H9 (cell line): ENCODE results near the gene CORO7. TPM values are rescaled to one million over a fixed set of nuclear protein-coding genes. Genes with fewer than 3 reads are reported as not detected.

Experiments
- DNase-seq: peaks from one replicate; pipeline ENCODE4 v3.0.0-alpha.2; 2017
- H2AFZ ChIP-seq: one replicate; pipeline ENCODE4 v1.6.1; 2013; ENCODE audit warnings: mild to moderate bottlenecking, low read length, control low read depth, moderate library complexity
- H2AK5ac ChIP-seq: 2 replicates; pipeline ENCODE4 v1.6.1; 2013; ENCODE audit warnings: low read length, control low read depth, mixed read lengths; ENCODE audit not compliant: insufficient read length
- H2BK120ac ChIP-seq: one replicate; pipeline ENCODE4 v1.6.1; 2013; ENCODE audit warnings: low read depth, mild to moderate bottlenecking, low read length, control low read depth, inconsistent platforms; ENCODE audit not compliant: poor library complexity, severe bottlenecking
- H2BK12ac ChIP-seq: 2 replicates; pipeline ENCODE4 v1.6.1; 2013; ENCODE audit warnings: low read length, control low read depth, mixed read lengths, low read depth; ENCODE audit not compliant: insufficient read length
- H2BK15ac ChIP-seq: 2 replicates; pipeline ENCODE4 v1.6.1; 2013; ENCODE audit warnings: low read depth, low read length, control low read depth
- H2BK20ac ChIP-seq: one replicate; pipeline ENCODE4 v1.6.1; 2013; ENCODE audit warnings: low read depth, mild to moderate bottlenecking, low read length, control low read depth, inconsistent platforms; ENCODE audit not compliant: poor library complexity, severe bottlenecking
- H2BK5ac ChIP-seq: 2 replicates; pipeline ENCODE4 v1.6.1; 2013; ENCODE audit warnings: low read length, control low read depth, mixed read lengths; ENCODE audit not compliant: insufficient read length
- H3K14ac ChIP-seq: 2 replicates; pipeline ENCODE4 v1.6.1; 2013; ENCODE audit warnings: low read length, control low read depth; ENCODE audit not compliant: insufficient read depth
- H3K18ac ChIP-seq: 2 replicates; pipeline ENCODE4 v1.6.1; 2013; ENCODE audit warnings: low read depth, mild to moderate bottlenecking, mixed read lengths, low read length, control low read depth; ENCODE audit not compliant: insufficient read length
- H3K23ac ChIP-seq: 2 replicates; pipeline ENCODE4 v1.6.1; 2013; ENCODE audit warnings: low read length, control low read depth, mixed read lengths, low read depth; ENCODE audit not compliant: insufficient read length
- H3K23me2 ChIP-seq: 2 replicates; pipeline ENCODE4 v1.6.1; 2013; ENCODE audit warnings: low read depth, mild to moderate bottlenecking, mixed read lengths, low read length, control low read depth; ENCODE audit not compliant: insufficient read length, poor library complexity, severe bottlenecking
- H3K27ac ChIP-seq: 2 replicates; pipeline ENCODE4 v1.5.1; 2013; ENCODE audit warnings: low read length, control low read depth, mixed read lengths, low read depth; ENCODE audit not compliant: insufficient read length
- H3K27me3 ChIP-seq: 2 replicates; pipeline ENCODE4 v1.6.1; 2013; ENCODE audit warnings: low read length, control low read depth, inconsistent platforms; ENCODE audit not compliant: insufficient read depth
- H3K4ac ChIP-seq: 2 replicates; pipeline ENCODE4 v1.6.1; 2013; ENCODE audit warnings: low read depth, mild to moderate bottlenecking, control low read depth, inconsistent platforms, low read length, moderate library complexity
- H3K4me1 ChIP-seq: 2 replicates; pipeline ENCODE4 v1.6.1; 2013; ENCODE audit warnings: low read length, control low read depth, inconsistent platforms; ENCODE audit not compliant: insufficient read depth
- H3K4me2 ChIP-seq: 2 replicates; pipeline ENCODE4 v1.6.1; 2013; ENCODE audit warnings: low read length, control low read depth, mixed read lengths; ENCODE audit not compliant: insufficient read length, insufficient read depth
- H3K56ac ChIP-seq: 2 replicates; pipeline ENCODE4 v1.6.1; 2013; ENCODE audit warnings: low read depth, mild to moderate bottlenecking, mixed read lengths, low read length, control low read depth; ENCODE audit not compliant: insufficient read length
- H3K79me1 ChIP-seq: 2 replicates; pipeline ENCODE4 v1.6.1; 2013; ENCODE audit warnings: low read depth, mild to moderate bottlenecking, moderate library complexity, low read length, control low read depth, inconsistent platforms; ENCODE audit not compliant: insufficient read depth, poor library complexity, severe bottlenecking
- H3K79me2 ChIP-seq: 2 replicates; pipeline ENCODE4 v1.6.1; 2013; ENCODE audit warnings: low read length, control low read depth, inconsistent platforms; ENCODE audit not compliant: insufficient read depth
- H3K9ac ChIP-seq: 2 replicates; pipeline ENCODE4 v1.6.1; 2013; ENCODE audit warnings: low read length, control low read depth, mixed read lengths; ENCODE audit not compliant: insufficient read length; ENCODE audit errors: extremely low read depth
- H3K9me3 ChIP-seq: one replicate; pipeline ENCODE4 v1.6.1; 2013; ENCODE audit warnings: low read depth, low read length, inconsistent platforms; ENCODE audit not compliant: control insufficient read depth
- H3T11ph ChIP-seq: one replicate; pipeline ENCODE4 v1.6.1; 2013; ENCODE audit warnings: mild to moderate bottlenecking, low read length, control low read depth, inconsistent platforms
- H4K20me1 ChIP-seq: one replicate; pipeline ENCODE4 v1.6.1; 2013; ENCODE audit not compliant: control insufficient read depth, insufficient read length, insufficient read depth
- H4K5ac ChIP-seq: 2 replicates; pipeline ENCODE4 v1.6.1; 2013; ENCODE audit warnings: low read depth, mild to moderate bottlenecking, mixed read lengths, low read length, control low read depth; ENCODE audit not compliant: insufficient read length
- H4K8ac ChIP-seq: replicated peaks from 2 replicates; pipeline ENCODE4 v1.6.1; 2013; ENCODE audit warnings: low read length, control low read depth, mixed read lengths, low read depth; ENCODE audit not compliant: insufficient read length
- H4K91ac ChIP-seq: 2 replicates; pipeline ENCODE4 v1.6.1; 2013; ENCODE audit warnings: low read depth, mild to moderate bottlenecking, moderate library complexity, mixed read lengths, low read length, control low read depth; ENCODE audit not compliant: insufficient read length
- H3K27ac Mint-ChIP-seq, 3 experiments: 2 replicates in 2 of 3; 3 replicates in 1 of 3; pipeline ENCODE4 v1.8.0; 2020 to 2021; ENCODE audit warnings: mixed read lengths in 3 of 3, mild to moderate bottlenecking in 1 of 3, moderate library complexity in 1 of 3
- H3K27me3 Mint-ChIP-seq: 2 replicates; pipeline ENCODE4 v1.8.0; 2021; ENCODE audit warnings: low read depth, mild to moderate bottlenecking, moderate library complexity, mixed read lengths
- H3K36me3 Mint-ChIP-seq, 3 experiments: 2 replicates in 2 of 3; 3 replicates in 1 of 3; pipeline ENCODE4 v1.8.0; 2020 to 2021; ENCODE audit warnings: low read depth in 3 of 3, mixed read lengths in 3 of 3; ENCODE audit not compliant: insufficient read depth in 1 of 3
- H3K4me1 Mint-ChIP-seq, 2 experiments: 2 replicates each; pipeline ENCODE4 v1.8.0; 2020; ENCODE audit warnings: mixed read lengths in 2 of 2
- H3K4me3 Mint-ChIP-seq, 2 experiments: 2 replicates in 1 of 2; 3 replicates in 1 of 2; pipeline ENCODE4 v1.8.0; 2020 to 2021; ENCODE audit warnings: mild to moderate bottlenecking in 2 of 2, mixed read lengths in 2 of 2, moderate library complexity in 1 of 2
- H3K9me3 Mint-ChIP-seq, 2 experiments: 2 replicates in 1 of 2; 3 replicates in 1 of 2; pipeline ENCODE4 v1.8.0; 2020; ENCODE audit warnings: mild to moderate bottlenecking in 2 of 2, mixed read lengths in 2 of 2, moderate library complexity in 1 of 2
- WGBS: extraction: QIAGEN DNeasy Blood & Tissue Kit; methylation state at CpG from one replicate; pipeline ENCODE4 v1.1.7; 2013; ENCODE audit warnings: missing lambda C conversion rate, low lambda C conversion rate, mixed read lengths; ENCODE audit not compliant: insufficient read length; ENCODE audit errors: extremely low coverage; 5-methylcytosine and 5-hydroxymethylcytosine counted together
- total RNA-seq: library from RNA; stranded (reverse); gene quantifications from 2 replicates; pipeline ENCODE4 v1.2.1, GENCODE V29; 2021
- TF ChIP-seq, protein P1 (sequence below): fragments of 200-600 bp; sonication (generic); conservative IDR thresholded peaks from 3 replicates; pipeline ENCODE4 v1.8.0; 2021; ENCODE audit warnings: antibody characterized with exemption, mild to moderate bottlenecking

Gene CORO7
- total RNA-seq, 1 experiment from 2014 or later, result 38.4 TPM

- H3K56ac ChIP-seq, result no peak overlapping the region
- Mint-ChIP-seq H3K27ac (no peak overlapping the region), H3K4me1 (no peaks in the 10 kb centered on the region), H3K9me3 (no peaks in the 10 kb centered on the region), H3K27me3 (no peaks in the 10 kb centered on the region), H3K36me3 (peaks cover 52 to 88% (median 76%) of the 10 kb centered on the region in 3 experiments), H3K4me3 (no peak overlapping the region)
- no peak overlapping the region for H3T11ph ChIP-seq
- no peak overlapping the region for H2BK20ac ChIP-seq
- no peak overlapping the region for H2AFZ ChIP-seq
- no CpG with 5 or more reads among the region's 11 CpGs for WGBS
- H3K4ac ChIP-seq, result no peak overlapping the region
- no peak overlapping the region for H3K18ac ChIP-seq
- no peaks in the 10 kb centered on the region for H3K4me1 ChIP-seq
- H4K5ac ChIP-seq, result no peak overlapping the region
- no peak overlapping the region for H3K14ac ChIP-seq
- H3K27me3 ChIP-seq, result no peaks in the 10 kb centered on the region
- no peak overlapping the region for H3K9ac ChIP-seq
- no peaks in the 10 kb centered on the region for H4K20me1 ChIP-seq
- H2BK15ac ChIP-seq, result no peak overlapping the region
- H3K79me2 ChIP-seq, result 0 out of 2 replicates have a peak, but pooled peaks cover 2% of the 10 kb centered on the region
- no peak overlapping the region for H2BK12ac ChIP-seq
- H3K27ac ChIP-seq, result no peak overlapping the region
- H2BK5ac ChIP-seq, result no peak overlapping the region
- no peak for DNase-seq
- H4K91ac ChIP-seq, result no peak overlapping the region
- H3K9me3 ChIP-seq, result no peaks in the 10 kb centered on the region
- no peaks in the 10 kb centered on the region for H3K79me1 ChIP-seq
- H2AK5ac ChIP-seq, result no peak overlapping the region
- H3K4me2 ChIP-seq, result no peak overlapping the region
- TF ChIP-seq, protein P1, sequence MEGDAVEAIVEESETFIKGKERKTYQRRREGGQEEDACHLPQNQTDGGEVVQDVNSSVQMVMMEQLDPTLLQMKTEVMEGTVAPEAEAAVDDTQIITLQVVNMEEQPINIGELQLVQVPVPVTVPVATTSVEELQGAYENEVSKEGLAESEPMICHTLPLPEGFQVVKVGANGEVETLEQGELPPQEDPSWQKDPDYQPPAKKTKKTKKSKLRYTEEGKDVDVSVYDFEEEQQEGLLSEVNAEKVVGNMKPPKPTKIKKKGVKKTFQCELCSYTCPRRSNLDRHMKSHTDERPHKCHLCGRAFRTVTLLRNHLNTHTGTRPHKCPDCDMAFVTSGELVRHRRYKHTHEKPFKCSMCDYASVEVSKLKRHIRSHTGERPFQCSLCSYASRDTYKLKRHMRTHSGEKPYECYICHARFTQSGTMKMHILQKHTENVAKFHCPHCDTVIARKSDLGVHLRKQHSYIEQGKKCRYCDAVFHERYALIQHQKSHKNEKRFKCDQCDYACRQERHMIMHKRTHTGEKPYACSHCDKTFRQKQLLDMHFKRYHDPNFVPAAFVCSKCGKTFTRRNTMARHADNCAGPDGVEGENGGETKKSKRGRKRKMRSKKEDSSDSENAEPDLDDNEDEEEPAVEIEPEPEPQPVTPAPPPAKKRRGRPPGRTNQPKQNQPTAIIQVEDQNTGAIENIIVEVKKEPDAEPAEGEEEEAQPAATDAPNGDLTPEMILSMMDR, result no peak
- H3K23ac ChIP-seq, result no peak overlapping the region
- H4K8ac ChIP-seq, result no peak overlapping the region
- H2BK120ac ChIP-seq, result no peak overlapping the region
- H3K23me2 ChIP-seq, result no peaks in the 10 kb centered on the region
Measured at GRCh38 chr16:4442371-4442770, 26.0 kb upstream of the CORO7 start.
